H1 (cell line): ENCODE data around the gene CLCF1. TPM values are rescaled to one million over a fixed set of nuclear protein-coding genes. Genes with fewer than 3 reads are reported as not detected.
A peak's percentile ranks its signal among the peaks of the same experiment; 100 is the strongest.

Experiments used
- CTCF ChIA-PET: fragments of 300-600 bp; sonication (Branson Sonifier 250); formaldehyde crosslinking; loops from one replicate; lab custom pipeline; 2021; ENCODE audit not compliant: partially characterized antibody; lab: Charles Lee
- POLR2A ChIA-PET: fragments of 300-600 bp; sonication (Branson Sonifier 250); formaldehyde crosslinking; loops from one replicate; lab custom pipeline; 2021; ENCODE audit warnings: inconsistent platforms; ENCODE audit not compliant: partially characterized antibody; lab: Charles Lee
- DNase-seq, 2 experiments: peaks; one replicate each; pipeline versions ENCODE4 v3.0.0 to v3.0.0-alpha.2; 2010 to 2022; ENCODE audit warnings: low spot score in 2 of 2, low read depth in 1 of 2, mixed read lengths in 1 of 2
- FAIRE-seq: peaks from 2 replicates; lab custom pipeline; 2011; peaks lifted over from hg19 to GRCh38; lab: Jason Lieb, UNC
- H2AFZ ChIP-seq: 2 replicates; pipeline ENCODE4 v1.8.1; 2012; ENCODE audit warnings: low read length, inconsistent platforms
- H2AK5ac ChIP-seq: 2 replicates; pipeline ENCODE4 v1.6.1; 2013; ENCODE audit warnings: low read depth, low read length
- H2BK120ac ChIP-seq: replicated peaks from 2 replicates; pipeline ENCODE3; 2013; ENCODE audit warnings: low read depth, low read length, inconsistent platforms
- H2BK12ac ChIP-seq: 2 replicates; pipeline ENCODE4 v1.6.1; 2013; ENCODE audit warnings: low read depth, low read length
- H2BK15ac ChIP-seq: 2 replicates; pipeline ENCODE4 v1.6.1; 2013; ENCODE audit warnings: low read length
- H2BK20ac ChIP-seq: 2 replicates; pipeline ENCODE4 v1.6.1; 2013; ENCODE audit warnings: low read length
- H2BK5ac ChIP-seq: 2 replicates; pipeline ENCODE4 v1.6.1; 2013; ENCODE audit warnings: low read depth, low read length
- H3K14ac ChIP-seq: 2 replicates; pipeline ENCODE4 v1.6.1; 2013; ENCODE audit warnings: inconsistent platforms; ENCODE audit not compliant: insufficient read length
- H3K18ac ChIP-seq: 2 replicates; pipeline ENCODE4 v1.6.1; 2013; ENCODE audit warnings: low read length; ENCODE audit errors: extremely low read depth
- H3K23ac ChIP-seq: 2 replicates; pipeline ENCODE4 v1.6.1; 2013; ENCODE audit warnings: inconsistent platforms; ENCODE audit not compliant: insufficient read length
- H3K23me2 ChIP-seq: 2 replicates; pipeline ENCODE4 v1.6.1; 2013; ENCODE audit warnings: low read depth, low read length
- H3K27ac ChIP-seq: 2 replicates; pipeline ENCODE4 v1.6.1; 2011; ENCODE audit warnings: low read depth, low read length, inconsistent platforms
- H3K27me3 ChIP-seq, 4 experiments: replicated peaks in 1 of 4; 1 replicate in 1 of 4; 2 replicates in 3 of 4; pipeline versions ENCODE4 v1.6.1 to v1.8.1; 2011 to 2013; ENCODE audit warnings: low read length in 3 of 4, mild to moderate bottlenecking in 3 of 4, inconsistent platforms in 2 of 4, mixed read lengths in 2 of 4, moderate library complexity in 1 of 4; ENCODE audit not compliant: control insufficient read depth in 3 of 4, insufficient read depth in 3 of 4; ENCODE audit errors: extremely low read depth in 1 of 4
- H3K36me3 ChIP-seq, 4 experiments: 2 replicates each; pipeline versions ENCODE4 v1.6.1 to v1.8.1; 2011 to 2013; ENCODE audit warnings: mild to moderate bottlenecking in 4 of 4, low read length in 3 of 4, moderate library complexity in 2 of 4, control low read depth in 1 of 4, inconsistent platforms in 1 of 4; ENCODE audit not compliant: insufficient read depth in 4 of 4, control insufficient read depth in 2 of 4
- H3K4ac ChIP-seq: replicated peaks from 2 replicates; pipeline ENCODE3; 2013; ENCODE audit warnings: low read length, low read depth, mixed read lengths, inconsistent platforms; ENCODE audit not compliant: insufficient read length
- H3K4me1 ChIP-seq, 4 experiments: replicated peaks in 1 of 4; 1 replicate in 1 of 4; 2 replicates in 3 of 4; pipeline versions ENCODE4 v1.6.1 to v1.8.1; 2011 to 2013; ENCODE audit warnings: low read length in 3 of 4, inconsistent platforms in 2 of 4, mixed read lengths in 1 of 4; ENCODE audit not compliant: insufficient read depth in 4 of 4, control insufficient read depth in 3 of 4
- H3K4me2 ChIP-seq, 2 experiments: 2 replicates each; pipeline versions ENCODE4 v1.6.1 to v1.8.1; 2011 to 2013; ENCODE audit warnings: low read depth in 2 of 2, low read length in 2 of 2, control low read depth in 1 of 2, inconsistent platforms in 1 of 2, mild to moderate bottlenecking in 1 of 2; ENCODE audit not compliant: insufficient read depth in 1 of 2
- H3K4me3 ChIP-seq, 4 experiments: fragments of 200-600, 300-600 bp in 1 of 4; sonication (generic), shearing (Covaris generic), sonication (Bioruptor Twin) in 1 of 4; 2 replicates each; pipeline versions ENCODE4 v1.5.1 to v1.8.1; 2011 to 2016; ENCODE audit warnings: low read length in 4 of 4, low read depth in 3 of 4, control low read depth in 2 of 4, inconsistent platforms in 2 of 4, mild to moderate bottlenecking in 2 of 4, mixed read lengths in 1 of 4, moderate library complexity in 1 of 4; ENCODE audit not compliant: insufficient read depth in 2 of 4; ENCODE audit errors: extremely low read depth in 1 of 4
- H3K56ac ChIP-seq: replicated peaks from 2 replicates; pipeline ENCODE3; 2013; ENCODE audit warnings: low read depth, mild to moderate bottlenecking, mixed read lengths, low read length, inconsistent platforms; ENCODE audit not compliant: insufficient read length
- H3K79me1 ChIP-seq: 2 replicates; pipeline ENCODE4 v1.6.1; 2013; ENCODE audit warnings: low read depth, low read length, control low read depth
- H3K79me2 ChIP-seq, 2 experiments: 2 replicates each; pipeline versions ENCODE4 v1.6.1 to v1.8.1; 2012 to 2013; ENCODE audit warnings: low read length in 2 of 2, mild to moderate bottlenecking in 2 of 2, inconsistent platforms in 1 of 2; ENCODE audit not compliant: insufficient read depth in 2 of 2, control insufficient read depth in 1 of 2
- H3K9ac ChIP-seq, 4 experiments: replicated peaks in 1 of 4; 1 replicate in 1 of 4; 2 replicates in 3 of 4; pipeline versions ENCODE4 v1.6.1 to v1.8.1; 2011 to 2013; ENCODE audit warnings: low read depth in 3 of 4, low read length in 3 of 4, control low read depth in 2 of 4, mild to moderate bottlenecking in 2 of 4, moderate library complexity in 2 of 4, inconsistent platforms in 1 of 4; ENCODE audit errors: extremely low read depth in 1 of 4
- H3K9me3 ChIP-seq, 2 experiments: 2 replicates each; pipeline versions ENCODE4 v1.6.1 to v1.8.1; 2012 to 2013; ENCODE audit warnings: mild to moderate bottlenecking in 2 of 2, moderate library complexity in 2 of 2, control low read depth in 1 of 2, inconsistent platforms in 1 of 2, low read depth in 1 of 2, low read length in 1 of 2, mixed read lengths in 1 of 2; ENCODE audit not compliant: insufficient read depth in 2 of 2
- H4K20me1 ChIP-seq, 2 experiments: replicated peaks in 1 of 2; 2 replicates each; pipeline versions ENCODE3 to v1.8.1; 2011 to 2013; ENCODE audit warnings: inconsistent platforms in 2 of 2, low read length in 2 of 2, mild to moderate bottlenecking in 1 of 2; ENCODE audit not compliant: insufficient read depth in 2 of 2, control insufficient read depth in 1 of 2
- H4K5ac ChIP-seq: 2 replicates; pipeline ENCODE4 v1.6.1; 2013; ENCODE audit warnings: low read length, low read depth, mixed read lengths, inconsistent platforms; ENCODE audit not compliant: insufficient read length
- H4K8ac ChIP-seq: 2 replicates; pipeline ENCODE4 v1.8.0; 2013; ENCODE audit warnings: mild to moderate bottlenecking, moderate library complexity, low read length, inconsistent platforms; ENCODE audit not compliant: insufficient read depth; ENCODE audit errors: extremely low read depth
- H4K91ac ChIP-seq: replicated peaks from 2 replicates; pipeline ENCODE3; 2013; ENCODE audit warnings: low read length, mixed read lengths, inconsistent platforms; ENCODE audit not compliant: insufficient read length
- BCL11A ChIP-seq, 2 experiments: IDR thresholded peaks; one replicate each; pipeline ENCODE4 v1.6.1; 2011; ENCODE audit warnings: low read depth in 2 of 2, low read length in 2 of 2, mild to moderate bottlenecking in 2 of 2
- CEBPB ChIP-seq: IDR thresholded peaks from 2 replicates; pipeline ENCODE4 v1.6.1; 2012; ENCODE audit warnings: low read depth, low read length
- JUN ChIP-seq: IDR thresholded peaks from 2 replicates; pipeline ENCODE4 v1.6.1; 2011; ENCODE audit warnings: low read depth, mild to moderate bottlenecking, improper control_type of control experiment, low read length
- JUND ChIP-seq: IDR thresholded peaks from 2 replicates; pipeline ENCODE4 v1.6.1; 2011; ENCODE audit warnings: mild to moderate bottlenecking, improper control_type of control experiment, low read length
- POLR2AphosphoS5 ChIP-seq: IDR thresholded peaks from 2 replicates; pipeline ENCODE4 v1.6.1; 2011; ENCODE audit warnings: low read depth, low read length
- SP1 ChIP-seq: IDR thresholded peaks from 2 replicates; pipeline ENCODE4 v1.6.1; 2011; ENCODE audit warnings: low read depth, low read length
- TAF1 ChIP-seq: IDR thresholded peaks from 2 replicates; pipeline ENCODE4 v1.6.1; 2011; ENCODE audit warnings: mild to moderate bottlenecking, low read depth, low read length
- TCF12 ChIP-seq: IDR thresholded peaks from 2 replicates; pipeline ENCODE4 v1.6.1; 2011; ENCODE audit warnings: low read depth, mild to moderate bottlenecking, low read length
- WGBS, 2 experiments: shearing (Covaris generic) in 1 of 2; methylation state at CpG; one replicate each; pipeline versions ENCODE4 v1.1.6 to v1.1.7; 2013 to 2015; ENCODE audit warnings: low lambda C conversion rate in 2 of 2, mixed read lengths in 2 of 2, inconsistent platforms in 1 of 2, low coverage in 1 of 2, missing lambda C conversion rate in 1 of 2; ENCODE audit not compliant: insufficient replicate concordance in 2 of 2, insufficient coverage in 1 of 2, insufficient read length in 1 of 2; ENCODE audit errors: extremely low coverage in 1 of 2, missing lambda C conversion rate in 1 of 2; 5-methylcytosine and 5-hydroxymethylcytosine counted together
- polyA plus RNA-seq, 7 experiments: library from polyadenylated mRNA; depleted of rRNA in 3 of 7; stranded (reverse) in 5 of 7; unstranded in 2 of 7; fragments of >200 nt in 5 of 7; fragments of 200-250 nt in 2 of 7; gene quantifications; 1 replicate in 5 of 7; 2 replicates in 1 of 7; 4 replicates in 1 of 7; pipeline versions ENCODE4 v1.2.1 to v1.2.3, GENCODE V29; 2011 to 2013; ENCODE audit warnings: missing spikeins in 2 of 7, mixed read lengths in 2 of 7
- total RNA-seq: library from RNA; stranded (reverse); fragmentation: NEBNext Ultra II Directional; extraction: Animal tissue kit (Norgen Biotek cat#: 25700); gene quantifications from 2 replicates; pipeline ENCODE4 v1.2.1, GENCODE V29; 2021
- TF ChIP-seq, protein P1 (sequence below): IDR thresholded peaks from 2 replicates; pipeline ENCODE4 v1.6.1; 2011; ENCODE audit warnings: low read length, improper control_type of control experiment

CLCF1 gene
- total and polyA plus RNA-seq, 2 of the 8 experiments (the other 6 are each of a cell fraction or from before 2014, with no cell fraction given): 0.32 to 1.2 TPM

DNA sequence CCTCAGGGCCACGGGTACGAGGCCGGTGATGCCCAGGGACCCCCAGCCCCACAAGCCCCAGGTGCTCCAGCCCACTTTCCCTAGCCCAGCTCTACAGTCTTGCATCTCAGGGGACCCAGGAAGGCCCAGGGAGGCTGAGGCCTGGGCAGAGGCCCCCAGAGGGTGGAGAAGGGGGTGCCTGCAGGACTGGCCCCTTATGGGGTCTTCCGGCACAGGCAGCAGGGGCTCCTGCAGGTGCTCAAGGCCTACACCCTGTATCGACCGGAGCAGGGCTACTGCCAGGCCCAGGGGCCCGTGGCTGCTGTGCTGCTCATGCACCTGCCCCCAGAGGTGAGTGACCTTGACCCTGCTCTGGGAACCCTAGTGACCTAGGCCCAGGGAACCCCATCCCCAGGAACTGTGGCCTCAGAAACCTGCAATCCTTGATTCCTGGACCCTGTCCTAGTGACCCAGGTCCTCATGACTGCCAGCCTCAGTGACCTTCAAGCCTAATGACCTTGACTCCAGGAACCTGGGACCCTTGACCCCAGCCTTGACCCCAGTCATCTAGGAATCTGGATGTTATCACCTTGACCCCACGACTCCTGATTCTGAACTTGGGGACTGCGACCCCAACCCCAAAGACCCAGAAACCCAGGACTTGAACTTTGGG is 32.4 kb upstream of the CLCF1 start:
- Histone ChIP-seq H3K23ac (no peak overlapping the region), H3K14ac (no peak overlapping the region), H3K79me2 (peaks cover 0 to 3% of the 10 kb centered on the region in 2 experiments; a peak in 2 of 4 replicates), H2BK120ac (no peak overlapping the region), H3K9ac (no peak overlapping the region), H3K56ac (no peak overlapping the region), H3K4me1 (peaks cover 0 to 13% (median 9%) of the 10 kb centered on the region in 4 experiments; a peak in 5 of 7 replicates), H3K4me3 (no peak overlapping the region), H3K4ac (no peak overlapping the region), H4K20me1 (peaks cover 0 to 3% of the 10 kb centered on the region in 2 experiments), H3K79me1 (peaks cover 1% of the 10 kb centered on the region; the same call in 1 of the 2 replicates), H2AFZ (no peak overlapping the region), H3K4me2 (no peak overlapping the region), H2AK5ac (no peak overlapping the region), H2BK15ac (no peak overlapping the region), H3K27ac (no peak overlapping the region), H3K23me2 (peaks cover 4% of the 10 kb centered on the region; the same call in 1 of the 2 replicates), H3K18ac (no peak overlapping the region), H3K36me3 (no peaks in the 10 kb centered on the region), H3K27me3 (no peaks in the 10 kb centered on the region; a peak in 1 of 7 replicates), H3K9me3 (no peaks in the 10 kb centered on the region), H4K91ac (no peak overlapping the region), H2BK12ac (no peak overlapping the region; the same call in 1 of the 2 replicates), H2BK20ac (no peak overlapping the region), H4K8ac (peak overlapping the region; percentile 41; the same call in 1 of the 2 replicates), H2BK5ac (no peak overlapping the region), H4K5ac (no peak overlapping the region)
- no peak for TF ChIP-seq CEBPB
- no peak for TF ChIP-seq TAF1
- no peak for TF ChIP-seq BCL11A (IDR thresholded peaks at IDR 0.05; ENCODE audit: low read depth in 2 of 2, low read length in 2 of 2)
- TF ChIP-seq, protein P1, sequence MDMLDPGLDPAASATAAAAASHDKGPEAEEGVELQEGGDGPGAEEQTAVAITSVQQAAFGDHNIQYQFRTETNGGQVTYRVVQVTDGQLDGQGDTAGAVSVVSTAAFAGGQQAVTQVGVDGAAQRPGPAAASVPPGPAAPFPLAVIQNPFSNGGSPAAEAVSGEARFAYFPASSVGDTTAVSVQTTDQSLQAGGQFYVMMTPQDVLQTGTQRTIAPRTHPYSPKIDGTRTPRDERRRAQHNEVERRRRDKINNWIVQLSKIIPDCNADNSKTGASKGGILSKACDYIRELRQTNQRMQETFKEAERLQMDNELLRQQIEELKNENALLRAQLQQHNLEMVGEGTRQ: no peak
- no peak for TF ChIP-seq JUN
- no peak for TF ChIP-seq JUND
- TF ChIP-seq SP1: no peak
- TF ChIP-seq TCF12: no peak
- no peak for TF ChIP-seq POLR2AphosphoS5
- no peak for DNase-seq
- ChIA-PET CTCF (interaction anchor here (0.7 to 1.3 kb wide), 3 partner anchors 8 to 63 kb away, joined by 3 read pairs; no protein-coding TSS in a partner anchor), POLR2A (interaction anchor here (1.2 to 1.6 kb wide), 4 partner anchors 9 to 35 kb away, joined by 3 to 4 read pairs (median 4); no protein-coding TSS in a partner anchor)
- no peak for FAIRE-seq
- 91% methylated on average over 9 of the region's 9 CpGs; no CpG with 5 or more reads in 1 of the 2 experiments for WGBS, 2 experiments
